ENCODE data around the gene FBXL17.

DNA sequence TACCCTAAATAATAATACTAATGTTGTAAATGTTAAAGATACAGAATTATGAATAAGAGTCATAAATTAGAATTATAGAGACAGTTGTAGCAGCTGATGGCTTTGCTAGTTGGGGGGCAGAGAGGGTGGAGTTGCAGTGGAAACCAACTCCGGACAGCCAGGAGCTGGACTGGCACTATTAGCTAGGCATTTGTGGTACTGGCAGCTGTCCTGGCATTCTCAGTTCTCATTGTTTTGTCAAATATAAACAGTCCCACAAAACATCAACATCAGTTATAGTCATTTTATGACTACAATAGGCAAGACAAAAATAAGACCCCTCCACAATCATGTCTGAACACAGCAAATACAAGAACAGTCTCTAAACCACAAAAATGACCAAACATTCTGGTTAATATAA lies 2.8 kb upstream of the FBXL17 start:
- TF ChIP-seq, protein P1, sequence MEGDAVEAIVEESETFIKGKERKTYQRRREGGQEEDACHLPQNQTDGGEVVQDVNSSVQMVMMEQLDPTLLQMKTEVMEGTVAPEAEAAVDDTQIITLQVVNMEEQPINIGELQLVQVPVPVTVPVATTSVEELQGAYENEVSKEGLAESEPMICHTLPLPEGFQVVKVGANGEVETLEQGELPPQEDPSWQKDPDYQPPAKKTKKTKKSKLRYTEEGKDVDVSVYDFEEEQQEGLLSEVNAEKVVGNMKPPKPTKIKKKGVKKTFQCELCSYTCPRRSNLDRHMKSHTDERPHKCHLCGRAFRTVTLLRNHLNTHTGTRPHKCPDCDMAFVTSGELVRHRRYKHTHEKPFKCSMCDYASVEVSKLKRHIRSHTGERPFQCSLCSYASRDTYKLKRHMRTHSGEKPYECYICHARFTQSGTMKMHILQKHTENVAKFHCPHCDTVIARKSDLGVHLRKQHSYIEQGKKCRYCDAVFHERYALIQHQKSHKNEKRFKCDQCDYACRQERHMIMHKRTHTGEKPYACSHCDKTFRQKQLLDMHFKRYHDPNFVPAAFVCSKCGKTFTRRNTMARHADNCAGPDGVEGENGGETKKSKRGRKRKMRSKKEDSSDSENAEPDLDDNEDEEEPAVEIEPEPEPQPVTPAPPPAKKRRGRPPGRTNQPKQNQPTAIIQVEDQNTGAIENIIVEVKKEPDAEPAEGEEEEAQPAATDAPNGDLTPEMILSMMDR (IDR thresholded peaks at IDR 0.05) = no peak
- TF ChIP-seq POLR2A (IDR thresholded peaks at IDR 0.05) = no peak
